SJCRH30 (cell line): ENCODE results near the gene PHF21B. TPM values are rescaled to one million over a fixed set of nuclear protein-coding genes. Genes with fewer than 3 reads are reported as not detected.
A peak's percentile ranks its signal among the peaks of the same experiment; 100 is the strongest.

Experiments used
- DNase-seq, 2 experiments: peaks; one replicate each; pipeline ENCODE4 v3.0.0-alpha.2; 2015 to 2020
- H3K27ac ChIP-seq: fragments of 250-450 bp; sonication (Bioruptor Pico); 2 replicates; pipeline ENCODE4 v1.5.1; 2020; ENCODE audit warnings: mild to moderate bottlenecking, moderate library complexity
- H3K27me3 ChIP-seq: fragments of 250-450 bp; sonication (Bioruptor Pico); 2 replicates; pipeline ENCODE4 v1.5.1; 2020; ENCODE audit warnings: mild to moderate bottlenecking, moderate library complexity
- H3K36me3 ChIP-seq: fragments of 250-450 bp; sonication (Bioruptor Pico); 2 replicates; pipeline ENCODE4 v1.5.1; 2020; ENCODE audit warnings: mild to moderate bottlenecking, moderate library complexity
- H3K4me1 ChIP-seq: fragments of 250-450 bp; sonication (Bioruptor Pico); 2 replicates; pipeline ENCODE4 v1.5.1; 2020; ENCODE audit warnings: mild to moderate bottlenecking, moderate library complexity
- H3K4me3 ChIP-seq: fragments of 250-450 bp; sonication (Bioruptor Pico); 2 replicates; pipeline ENCODE4 v1.5.1; 2020; ENCODE audit warnings: mild to moderate bottlenecking, moderate library complexity
- H3K9me3 ChIP-seq: fragments of 250-450 bp; sonication (Bioruptor Pico); replicated peaks from 2 replicates; pipeline ENCODE4 v1.5.1; 2020; ENCODE audit warnings: mild to moderate bottlenecking, moderate library complexity
- total RNA-seq: library from RNA; depleted of rRNA; stranded (reverse); fragments of >200 nt; shearing (Covaris generic); gene quantifications from 2 replicates; pipeline ENCODE4 v1.2.3, GENCODE V29; 2014

PHF21B gene
- total RNA-seq, 1 experiment from 2014 or later = 5.8 TPM

GRCh38 chr22:45033136-45033535 lies 23.3 kb upstream of the PHF21B start:
- H3K36me3 ChIP-seq = no peaks in the 10 kb centered on the region
- no peak overlapping the region for H3K27ac ChIP-seq
- peaks cover 8% of the 10 kb centered on the region for H3K4me1 ChIP-seq
- H3K4me3 ChIP-seq = no peak overlapping the region
- H3K9me3 ChIP-seq = no peaks in the 10 kb centered on the region
- peak; percentile 9 to 60 for DNase-seq
- H3K27me3 ChIP-seq = peaks cover 4% of the 10 kb centered on the region; the same call in 1 of the 2 replicates

GRCh38 chr22:45031629-45032403 lies 22.0 kb upstream of the PHF21B start:
- no peaks in the 10 kb centered on the region for H3K9me3 ChIP-seq
- no peak overlapping the region for H3K4me3 ChIP-seq
- peaks cover 8% of the 10 kb centered on the region for H3K4me1 ChIP-seq
- peaks cover 4% of the 10 kb centered on the region; the same call in 1 of the 2 replicates for H3K27me3 ChIP-seq
- DNase-seq = no peak
- no peak overlapping the region for H3K27ac ChIP-seq
- H3K36me3 ChIP-seq = no peaks in the 10 kb centered on the region

GRCh38 chr22:45029501-45029900 lies 19.7 kb upstream of the PHF21B start:
- peaks cover 5% of the 10 kb centered on the region; the same call in 1 of the 2 replicates for H3K4me1 ChIP-seq
- H3K27ac ChIP-seq = no peak overlapping the region
- peaks cover 4% of the 10 kb centered on the region; the same call in 1 of the 2 replicates for H3K27me3 ChIP-seq
- H3K4me3 ChIP-seq = no peak overlapping the region
- H3K36me3 ChIP-seq = no peaks in the 10 kb centered on the region
- H3K9me3 ChIP-seq = no peaks in the 10 kb centered on the region
- DNase-seq = no peak

- no peak overlapping the region for H3K4me3 ChIP-seq
- no peak overlapping the region for H3K27ac ChIP-seq
- H3K36me3 ChIP-seq = no peaks in the 10 kb centered on the region
- DNase-seq = no peak
- H3K4me1 ChIP-seq = no peaks in the 10 kb centered on the region
- H3K27me3 ChIP-seq = peaks cover 4% of the 10 kb centered on the region; the same call in 1 of the 2 replicates
- H3K9me3 ChIP-seq = no peaks in the 10 kb centered on the region
Observed at GRCh38 chr22:45026511-45026910, 16.7 kb upstream of the PHF21B start.

GRCh38 chr22:45023431-45023830 lies 13.6 kb upstream of the PHF21B start:
- Histone ChIP-seq H3K9me3 (no peaks in the 10 kb centered on the region), H3K27ac (no peak overlapping the region), H3K4me3 (no peak overlapping the region), H3K36me3 (no peaks in the 10 kb centered on the region), H3K4me1 (no peaks in the 10 kb centered on the region), H3K27me3 (no peaks in the 10 kb centered on the region)
- no peak for DNase-seq

- no peaks in the 10 kb centered on the region for H3K36me3 ChIP-seq
- no peaks in the 10 kb centered on the region for H3K27me3 ChIP-seq
- no peak for DNase-seq
- H3K4me1 ChIP-seq = no peaks in the 10 kb centered on the region
- no peak overlapping the region for H3K27ac ChIP-seq
- no peak overlapping the region for H3K4me3 ChIP-seq
- no peaks in the 10 kb centered on the region for H3K9me3 ChIP-seq
Observed at GRCh38 chr22:45019861-45020655, 10.3 kb upstream of the PHF21B start.

GRCh38 chr22:45014654-45015053 lies 4.8 kb upstream of the PHF21B start:
- Histone ChIP-seq H3K4me1 (no peaks in the 10 kb centered on the region), H3K27me3 (no peaks in the 10 kb centered on the region), H3K4me3 (no peak overlapping the region), H3K9me3 (no peaks in the 10 kb centered on the region), H3K27ac (no peak overlapping the region), H3K36me3 (no peaks in the 10 kb centered on the region)
- no peak for DNase-seq

GRCh38 chr22:45013138-45013537 lies 3.3 kb upstream of the PHF21B start:
- no peak overlapping the region for H3K27ac ChIP-seq
- H3K4me1 ChIP-seq = no peaks in the 10 kb centered on the region
- no peaks in the 10 kb centered on the region for H3K36me3 ChIP-seq
- no peaks in the 10 kb centered on the region for H3K27me3 ChIP-seq
- no peak for DNase-seq
- no peak overlapping the region for H3K4me3 ChIP-seq
- H3K9me3 ChIP-seq = no peaks in the 10 kb centered on the region

- DNase-seq = no peak
- Histone ChIP-seq H3K27me3 (no peaks in the 10 kb centered on the region), H3K9me3 (no peaks in the 10 kb centered on the region), H3K27ac (peak overlapping the region; percentile 52), H3K4me3 (peak overlapping the region; percentile 67), H3K4me1 (no peaks in the 10 kb centered on the region), H3K36me3 (no peaks in the 10 kb centered on the region)
Observed at GRCh38 chr22:45010532-45010900, 711 bp upstream of the PHF21B start.

- H3K36me3 ChIP-seq = no peaks in the 10 kb centered on the region
- H3K4me3 ChIP-seq = peak overlapping the region; percentile 69
- peak; percentile 8 to 13 for DNase-seq
- H3K4me1 ChIP-seq = no peaks in the 10 kb centered on the region
- no peaks in the 10 kb centered on the region for H3K9me3 ChIP-seq
- H3K27me3 ChIP-seq = no peaks in the 10 kb centered on the region
- H3K27ac ChIP-seq = no peak overlapping the region; the same call in 1 of the 2 replicates
Observed at GRCh38 chr22:45008751-45009605, 827 bp downstream of the PHF21B start.

GRCh38 chr22:45008186-45008681 lies 1.6 kb downstream of the PHF21B start:
- H3K27ac ChIP-seq = no peak overlapping the region
- peak overlapping the region; percentile 69 for H3K4me3 ChIP-seq
- H3K36me3 ChIP-seq = no peaks in the 10 kb centered on the region
- no peaks in the 10 kb centered on the region for H3K27me3 ChIP-seq
- no peak for DNase-seq
- no peaks in the 10 kb centered on the region for H3K4me1 ChIP-seq
- no peaks in the 10 kb centered on the region for H3K9me3 ChIP-seq

GRCh38 chr22:45007391-45008185 lies 2.2 kb downstream of the PHF21B start:
- H3K27me3 ChIP-seq = no peaks in the 10 kb centered on the region
- H3K9me3 ChIP-seq = no peaks in the 10 kb centered on the region
- H3K4me3 ChIP-seq = no peak overlapping the region
- H3K36me3 ChIP-seq = no peaks in the 10 kb centered on the region
- no peak for DNase-seq
- no peak overlapping the region for H3K27ac ChIP-seq
- no peaks in the 10 kb centered on the region for H3K4me1 ChIP-seq

GRCh38 chr22:45006964-45007390 lies 2.8 kb downstream of the PHF21B start:
- DNase-seq = no peak
- H3K27me3 ChIP-seq = no peaks in the 10 kb centered on the region
- no peaks in the 10 kb centered on the region for H3K4me1 ChIP-seq
- no peaks in the 10 kb centered on the region for H3K9me3 ChIP-seq
- no peaks in the 10 kb centered on the region for H3K36me3 ChIP-seq
- no peak overlapping the region for H3K27ac ChIP-seq
- no peak overlapping the region for H3K4me3 ChIP-seq
